ENCODE results near the gene SETBP1. TPM values are rescaled to one million over a fixed set of nuclear protein-coding genes. Genes with fewer than 3 reads are reported as not detected.

SETBP1 gene
- total RNA-seq, 1 donor from 2014 or later: 25.8 TPM

GRCh38 chr18:44866103-44866502 is 185.4 kb downstream of the SETBP1 start:
- no peaks in the 10 kb centered on the region for H3K36me3 ChIP-seq
- no peak overlapping the region for H3K4me3 ChIP-seq
- DNase-seq: no peak
- H3K4me1 ChIP-seq: no peaks in the 10 kb centered on the region
- H3K27ac ChIP-seq: no peak overlapping the region
- TF ChIP-seq, protein P1, sequence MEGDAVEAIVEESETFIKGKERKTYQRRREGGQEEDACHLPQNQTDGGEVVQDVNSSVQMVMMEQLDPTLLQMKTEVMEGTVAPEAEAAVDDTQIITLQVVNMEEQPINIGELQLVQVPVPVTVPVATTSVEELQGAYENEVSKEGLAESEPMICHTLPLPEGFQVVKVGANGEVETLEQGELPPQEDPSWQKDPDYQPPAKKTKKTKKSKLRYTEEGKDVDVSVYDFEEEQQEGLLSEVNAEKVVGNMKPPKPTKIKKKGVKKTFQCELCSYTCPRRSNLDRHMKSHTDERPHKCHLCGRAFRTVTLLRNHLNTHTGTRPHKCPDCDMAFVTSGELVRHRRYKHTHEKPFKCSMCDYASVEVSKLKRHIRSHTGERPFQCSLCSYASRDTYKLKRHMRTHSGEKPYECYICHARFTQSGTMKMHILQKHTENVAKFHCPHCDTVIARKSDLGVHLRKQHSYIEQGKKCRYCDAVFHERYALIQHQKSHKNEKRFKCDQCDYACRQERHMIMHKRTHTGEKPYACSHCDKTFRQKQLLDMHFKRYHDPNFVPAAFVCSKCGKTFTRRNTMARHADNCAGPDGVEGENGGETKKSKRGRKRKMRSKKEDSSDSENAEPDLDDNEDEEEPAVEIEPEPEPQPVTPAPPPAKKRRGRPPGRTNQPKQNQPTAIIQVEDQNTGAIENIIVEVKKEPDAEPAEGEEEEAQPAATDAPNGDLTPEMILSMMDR (IDR thresholded peaks at IDR 0.05): no peak
- intact Hi-C loops (cut with DNase I): no loop called here
- no peak for ATAC-seq
- H3K9me3 ChIP-seq: no peaks in the 10 kb centered on the region
- no peaks in the 10 kb centered on the region for H3K27me3 ChIP-seq (ENCODE audit: low read depth)

- no peaks in the 10 kb centered on the region for H3K4me1 ChIP-seq
- DNase-seq (no peak), ATAC-seq (no peak)
- intact Hi-C loops (cut with DNase I): no loop called here
- H3K27ac ChIP-seq: no peak overlapping the region
- no peaks in the 10 kb centered on the region for H3K9me3 ChIP-seq
- H3K27me3 ChIP-seq (ENCODE audit: low read depth): no peaks in the 10 kb centered on the region
- H3K4me3 ChIP-seq: no peak overlapping the region
- TF ChIP-seq, protein P1 (IDR thresholded peaks at IDR 0.05): no peak
- no peaks in the 10 kb centered on the region for H3K36me3 ChIP-seq
These were observed 188.8 kb downstream of the SETBP1 start for GRCh38 chr18:44869533-44869932.

DNA sequence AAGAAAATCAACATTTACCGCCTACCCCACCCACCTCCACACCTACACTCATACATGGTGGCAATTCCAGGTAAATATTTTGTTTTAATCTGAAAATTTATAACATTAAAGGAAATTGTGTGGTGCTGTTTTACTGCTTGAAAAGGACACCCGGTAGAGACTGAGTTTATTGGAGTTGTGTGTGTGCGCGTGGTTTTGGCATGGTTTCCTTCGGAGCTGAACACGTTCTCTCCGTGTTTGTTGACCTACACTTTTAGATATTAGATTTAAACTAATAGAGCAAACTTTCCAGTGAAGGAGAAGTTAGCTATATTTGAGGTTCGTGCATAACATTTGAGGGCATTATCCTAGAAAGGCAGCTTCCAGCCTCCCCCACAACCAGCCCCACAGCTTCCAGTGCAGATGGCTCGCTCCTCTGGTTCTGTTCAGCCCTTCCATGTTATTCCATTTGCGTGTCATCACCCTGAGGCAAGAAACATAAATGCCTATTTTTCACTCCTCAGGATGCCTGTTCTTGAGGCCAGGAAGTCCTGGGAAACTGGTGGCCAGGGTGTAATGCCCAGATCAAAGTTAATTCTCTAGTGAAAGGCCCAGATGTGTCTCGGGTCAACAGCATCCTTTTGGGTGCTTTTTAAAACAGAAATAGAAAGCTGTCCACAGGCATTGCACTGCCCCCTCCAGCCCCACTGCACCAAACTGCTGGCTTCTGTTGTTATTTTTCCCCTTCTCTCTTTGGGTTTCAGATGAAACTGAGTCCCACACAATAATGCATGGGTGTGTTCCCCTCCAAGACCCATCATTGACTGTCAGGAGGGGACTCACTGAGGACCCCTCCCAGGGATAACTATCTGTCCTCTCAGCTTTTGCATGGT is 190.2 kb downstream of the SETBP1 start:
- ATAC-seq (no peak), DNase-seq (no peak)
- Histone ChIP-seq H3K4me1 (no peaks in the 10 kb centered on the region), H3K27me3 (ENCODE audit: low read depth) (no peaks in the 10 kb centered on the region), H3K9me3 (no peaks in the 10 kb centered on the region), H3K36me3 (no peaks in the 10 kb centered on the region), H3K27ac (no peak overlapping the region), H3K4me3 (no peak overlapping the region)
- TF ChIP-seq, protein P1 (IDR thresholded peaks at IDR 0.05): no peak
- intact Hi-C loops (cut with DNase I): no loop called here

- TF ChIP-seq, protein P1 (IDR thresholded peaks at IDR 0.05): no peak
- intact Hi-C loops (cut with DNase I): no loop called here
- no peaks in the 10 kb centered on the region for H3K27me3 ChIP-seq (ENCODE audit: low read depth)
- no peak overlapping the region for H3K4me3 ChIP-seq
- no peak overlapping the region for H3K27ac ChIP-seq
- no peaks in the 10 kb centered on the region for H3K9me3 ChIP-seq
- H3K4me1 ChIP-seq: no peaks in the 10 kb centered on the region
- DNase-seq (no peak), ATAC-seq (no peak)
- H3K36me3 ChIP-seq: no peaks in the 10 kb centered on the region
These were observed 191.1 kb downstream of the SETBP1 start for GRCh38 chr18:44871771-44872170.

- H3K9me3 ChIP-seq: no peaks in the 10 kb centered on the region
- H3K27ac ChIP-seq: no peak overlapping the region
- H3K36me3 ChIP-seq: no peaks in the 10 kb centered on the region
- ATAC-seq: no peak
- no peak for DNase-seq
- intact Hi-C loops (cut with DNase I): no loop called here
- no peaks in the 10 kb centered on the region for H3K4me1 ChIP-seq
- no peaks in the 10 kb centered on the region for H3K27me3 ChIP-seq (ENCODE audit: low read depth)
- H3K4me3 ChIP-seq: no peak overlapping the region
- TF ChIP-seq, protein P1 (IDR thresholded peaks at IDR 0.05): no peak
These were observed 195.3 kb downstream of the SETBP1 start for GRCh38 chr18:44876024-44876423.

Measured in lower lobe of right lung (tissue), 2 donors.